NCI-H82 treated with DMSO at 0.1 percent for 48 hours (cell line): ENCODE measurements around the gene NFATC2IP.
A peak's percentile ranks its signal among the peaks of the same experiment; 100 is the strongest.
"Not testable (repeated sequence)": the region's sequence is repeated elsewhere in the genome, so short reads cannot be mapped to it uniquely, and the experiment has no call there.

Experiments
- DNase-seq: peaks from one replicate; lab custom pipeline; 2025; ENCODE audit not compliant: unreplicated experiment; lab: John Stamatoyannopoulos, UW

NFATC2IP gene

DNA sequence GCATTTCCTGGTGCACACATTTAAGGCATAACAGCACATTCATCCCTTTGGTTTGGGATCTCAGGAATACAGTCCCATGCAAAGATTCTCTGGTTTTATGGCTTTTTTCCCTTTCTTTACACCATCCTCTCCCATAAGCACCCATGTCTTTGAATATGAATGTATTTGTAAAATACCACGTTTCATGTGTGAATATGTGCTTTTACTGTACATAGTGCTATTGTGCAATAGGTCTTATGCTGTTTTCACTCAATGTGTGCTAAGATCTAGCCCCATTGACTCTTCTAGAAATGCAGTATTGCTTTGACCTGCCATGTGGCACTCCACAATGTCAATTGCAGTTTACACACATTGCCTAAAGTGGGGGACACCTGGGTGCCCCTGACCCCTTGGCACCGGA lies 13.8 kb downstream of the NFATC2IP start:
- DNase-seq, result no peak

DNA sequence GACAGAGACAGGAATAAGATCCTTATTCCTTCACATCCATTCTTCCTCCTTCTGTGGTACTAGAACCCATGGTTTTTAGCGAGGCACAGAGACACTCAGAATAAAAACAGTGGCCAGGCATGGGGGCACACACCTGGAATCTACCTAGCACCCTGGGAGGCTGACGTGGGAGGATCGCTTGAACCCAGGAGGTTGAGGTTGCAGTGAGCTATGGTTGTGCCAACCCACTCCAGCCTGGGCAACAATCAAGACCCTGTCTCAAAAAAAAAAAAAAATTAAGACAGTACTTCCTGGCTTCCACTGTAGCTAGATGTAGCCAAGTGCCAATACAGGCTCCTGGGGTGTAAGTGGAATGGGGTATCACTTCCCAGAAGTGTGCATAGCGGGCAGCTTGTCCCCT lies 16.4 kb downstream of the NFATC2IP start:
- no peak for DNase-seq

DNA sequence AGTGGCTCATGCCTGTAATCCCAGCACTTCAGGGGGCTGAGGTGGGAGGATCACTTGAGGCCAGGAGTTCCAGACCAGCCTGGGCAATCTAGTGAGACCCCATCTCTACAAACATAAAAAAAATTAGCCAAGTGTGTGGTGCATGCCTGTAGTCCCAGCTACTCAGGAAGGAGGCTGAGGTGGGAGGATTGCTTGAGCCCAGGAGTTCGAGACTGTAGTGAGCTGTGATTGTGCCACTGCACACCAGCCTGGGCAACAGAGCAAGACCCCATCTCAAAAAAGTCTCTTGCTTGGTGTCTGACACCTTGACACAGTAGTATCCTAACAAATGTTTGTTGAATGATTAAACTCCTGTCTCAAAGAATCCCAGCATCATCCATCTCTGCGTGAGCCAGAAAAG lies 19.0 kb downstream of the NFATC2IP start:
- DNase-seq, result not testable (repeated sequence)

DNA sequence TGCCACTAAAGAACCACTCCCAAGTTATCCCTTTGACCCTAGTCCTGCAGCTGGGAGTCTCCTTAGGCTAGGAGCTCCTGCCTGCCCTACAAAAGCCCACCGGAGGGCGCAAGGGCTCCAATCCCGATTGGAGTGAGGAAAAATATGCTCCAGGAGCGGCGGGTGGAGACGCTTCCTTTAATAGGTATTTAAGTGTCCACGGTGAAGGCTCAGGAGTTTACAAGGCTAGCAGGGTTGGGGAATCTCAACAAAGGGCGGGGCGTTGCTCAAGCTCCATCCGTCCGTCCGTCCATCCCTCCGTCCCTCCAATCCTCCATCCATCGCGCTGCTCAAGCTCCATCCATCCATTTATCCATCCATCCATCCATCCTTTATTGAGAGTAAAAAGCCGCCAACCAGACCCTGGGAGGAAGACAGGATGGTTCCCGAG lies 23.3 kb downstream of the NFATC2IP start:
- DNase-seq, result peak; percentile 16

DNA sequence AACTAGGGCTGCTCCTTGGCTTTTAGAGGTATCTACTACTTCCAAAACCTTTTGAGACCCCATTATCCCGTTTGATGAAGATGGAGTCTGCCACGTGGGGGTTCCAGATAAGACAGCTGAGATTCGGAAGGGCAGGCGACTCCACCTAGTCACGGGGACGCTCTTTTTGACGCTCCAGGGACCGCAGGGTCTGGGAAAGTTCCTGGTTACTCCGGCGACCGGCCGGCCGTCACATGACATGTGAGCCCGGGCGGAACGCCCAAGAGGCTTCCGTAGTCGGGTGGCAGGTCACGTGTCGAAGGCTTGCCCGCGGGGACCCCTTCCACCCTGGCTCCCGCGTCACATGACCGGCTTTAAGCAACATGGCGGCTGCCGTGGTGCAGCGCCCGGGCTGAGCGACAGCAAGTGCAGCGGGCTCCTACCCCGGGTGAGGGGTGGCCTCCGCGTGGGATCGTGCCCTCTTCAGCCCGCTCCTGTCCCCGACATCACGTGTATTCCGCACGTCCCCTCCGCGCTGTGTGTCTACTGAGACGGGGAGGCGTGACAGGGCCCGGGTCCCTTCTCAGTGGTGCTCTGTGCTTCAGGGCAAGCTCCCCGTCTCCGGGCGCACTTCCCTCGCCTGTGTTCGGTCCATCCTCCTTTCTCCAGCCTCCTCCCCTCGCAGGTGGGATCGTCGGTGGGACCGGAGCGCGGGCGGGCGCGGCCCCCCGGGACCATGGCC lies 23.9 kb downstream of the NFATC2IP start, which contains the start of gene SPNS1:
TSS of gene SPNS1 (plus strand) at position 342 of the 721 bp plus-strand sequence. CDS start at position 716, 374 bp downstream.
- DNase-seq, result peak; percentile 71

DNA sequence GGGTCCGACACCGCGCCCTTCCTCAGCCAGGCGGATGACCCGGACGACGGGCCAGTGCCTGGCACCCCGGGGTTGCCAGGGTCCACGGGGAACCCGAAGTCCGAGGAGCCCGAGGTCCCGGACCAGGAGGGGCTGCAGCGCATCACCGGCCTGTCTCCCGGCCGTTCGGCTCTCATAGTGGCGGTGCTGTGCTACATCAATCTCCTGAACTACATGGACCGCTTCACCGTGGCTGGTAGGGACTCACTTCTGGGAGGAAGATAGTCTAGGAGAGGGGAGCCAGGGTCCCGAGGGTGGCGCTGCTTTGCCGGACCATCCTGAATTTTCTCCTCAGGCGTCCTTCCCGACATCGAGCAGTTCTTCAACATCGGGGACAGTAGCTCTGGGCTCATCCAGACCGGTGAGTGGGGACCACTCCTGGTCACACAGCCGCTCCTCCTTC lies 24.4 kb downstream of the NFATC2IP start:
- DNase-seq, result no peak

DNA sequence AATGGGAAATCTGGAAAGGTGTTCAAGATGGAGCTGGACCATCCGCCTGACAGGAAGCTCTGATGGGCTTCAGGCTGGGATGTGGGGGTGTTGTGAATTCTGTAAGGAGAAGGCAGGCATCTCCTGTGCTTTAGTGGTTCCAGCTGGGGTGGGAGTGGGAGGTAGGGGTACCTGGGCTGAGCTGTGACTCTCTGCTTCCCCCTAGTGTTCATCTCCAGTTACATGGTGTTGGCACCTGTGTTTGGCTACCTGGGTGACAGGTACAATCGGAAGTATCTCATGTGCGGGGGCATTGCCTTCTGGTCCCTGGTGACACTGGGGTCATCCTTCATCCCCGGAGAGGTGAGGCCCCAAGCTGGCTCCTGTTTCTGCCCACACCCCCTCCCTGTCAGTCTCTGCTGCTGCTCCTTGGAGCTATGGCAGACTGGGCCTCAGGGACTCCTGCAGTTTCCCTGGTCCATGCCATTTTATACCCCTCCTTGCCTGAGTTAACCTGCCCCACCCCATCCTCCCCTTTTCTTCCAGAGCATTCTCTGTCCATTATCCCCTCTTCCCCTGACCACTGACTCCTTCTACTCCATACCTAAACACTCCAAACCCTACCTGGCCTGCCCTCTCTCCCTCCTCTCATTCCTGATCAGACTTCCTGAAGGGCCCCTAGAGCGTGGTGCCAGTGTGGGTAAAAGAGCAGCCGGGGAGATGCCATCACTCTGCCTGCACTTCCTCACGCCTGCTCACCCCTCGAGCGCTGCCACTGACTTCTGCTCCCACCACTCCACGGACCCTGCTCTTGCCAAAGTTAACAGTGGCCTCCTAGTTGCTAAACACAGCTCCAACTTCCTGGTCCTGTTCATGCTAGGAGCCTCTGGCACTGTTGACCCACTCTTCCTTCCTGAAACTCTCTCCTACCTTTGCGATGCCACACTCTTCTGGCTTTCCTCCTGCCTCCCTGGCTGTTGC lies 27.2 kb downstream of the NFATC2IP start:
- DNase-seq, result no peak

DNA sequence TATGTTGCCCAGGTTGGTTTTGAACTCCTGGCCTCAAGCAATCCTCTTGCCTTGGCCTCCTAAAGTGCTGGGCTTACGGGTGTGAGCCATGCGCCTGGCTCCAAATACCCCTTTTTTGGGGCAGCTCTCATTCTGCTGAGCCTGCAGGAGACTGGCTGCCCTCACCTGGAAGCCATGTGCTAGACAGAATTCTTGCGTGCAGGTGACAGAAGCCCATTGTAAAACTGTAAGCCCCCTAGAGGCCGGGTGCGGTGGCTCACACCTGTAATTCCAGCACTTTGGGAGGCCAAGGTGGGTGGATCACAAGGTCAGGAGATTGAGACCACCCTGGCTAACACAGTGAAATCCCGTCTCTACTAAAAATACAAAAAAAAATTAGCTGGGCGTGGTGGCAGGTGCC lies 29.6 kb downstream of the NFATC2IP start:
- not testable (repeated sequence) for DNase-seq

DNA sequence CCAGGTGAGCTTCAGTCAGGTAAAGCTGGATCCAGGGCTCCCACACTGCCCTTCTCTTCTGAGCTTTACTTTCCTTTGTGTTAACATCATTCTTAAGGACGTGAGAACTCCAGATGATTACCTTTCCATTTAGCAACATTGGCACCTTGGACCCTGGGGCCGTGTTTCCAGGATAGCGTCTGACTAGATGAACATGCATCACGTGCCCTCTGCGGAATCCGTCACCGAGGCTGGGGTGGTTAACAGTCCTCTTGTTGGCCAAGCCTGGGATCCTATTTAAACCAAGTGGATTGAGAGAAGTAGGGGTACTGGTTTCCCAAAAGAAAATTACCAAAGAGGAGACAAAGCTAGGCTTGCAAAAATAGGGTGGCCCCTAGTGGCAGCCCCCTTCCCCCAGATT lies 30.2 kb downstream of the NFATC2IP start:
- DNase-seq, result no peak

DNA sequence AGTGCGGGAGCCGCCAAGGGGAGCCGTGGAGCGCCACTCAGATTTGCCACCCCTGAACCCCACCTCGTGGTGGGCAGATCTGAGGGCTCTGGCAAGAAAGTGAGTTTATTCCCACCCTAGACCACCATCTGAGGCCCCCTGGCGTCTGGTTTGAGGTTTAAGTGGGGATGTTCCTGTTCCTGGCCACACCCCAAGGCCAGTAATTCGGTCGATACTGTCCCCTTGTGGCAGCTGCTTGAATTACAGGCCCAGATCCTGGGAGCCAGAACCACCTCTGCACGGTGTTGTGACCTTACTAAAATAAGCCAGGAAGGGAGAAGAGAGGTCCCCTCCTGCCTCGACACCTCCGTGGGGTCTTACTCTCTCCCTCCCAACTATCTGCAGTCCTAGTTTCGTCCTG lies 30.8 kb downstream of the NFATC2IP start:
- peak; percentile 18 for DNase-seq

DNA sequence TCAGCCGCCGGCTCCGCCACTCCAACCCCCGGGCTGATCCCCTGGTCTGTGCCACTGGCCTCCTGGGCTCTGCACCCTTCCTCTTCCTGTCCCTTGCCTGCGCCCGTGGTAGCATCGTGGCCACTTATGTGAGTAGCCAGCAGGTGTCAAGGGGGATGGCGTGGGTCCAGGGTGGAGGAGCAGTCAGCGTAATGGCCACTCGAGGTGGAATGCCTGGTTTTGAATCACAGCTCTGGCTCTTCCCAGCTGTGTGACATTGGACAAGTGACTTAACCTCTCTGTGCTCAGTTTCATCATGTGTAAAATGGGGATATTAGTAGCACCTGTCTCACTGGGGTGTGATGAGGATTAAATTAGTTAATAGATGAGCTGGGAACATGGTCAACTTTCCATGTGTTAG lies 31.7 kb downstream of the NFATC2IP start:
- DNase-seq, result no peak

DNA sequence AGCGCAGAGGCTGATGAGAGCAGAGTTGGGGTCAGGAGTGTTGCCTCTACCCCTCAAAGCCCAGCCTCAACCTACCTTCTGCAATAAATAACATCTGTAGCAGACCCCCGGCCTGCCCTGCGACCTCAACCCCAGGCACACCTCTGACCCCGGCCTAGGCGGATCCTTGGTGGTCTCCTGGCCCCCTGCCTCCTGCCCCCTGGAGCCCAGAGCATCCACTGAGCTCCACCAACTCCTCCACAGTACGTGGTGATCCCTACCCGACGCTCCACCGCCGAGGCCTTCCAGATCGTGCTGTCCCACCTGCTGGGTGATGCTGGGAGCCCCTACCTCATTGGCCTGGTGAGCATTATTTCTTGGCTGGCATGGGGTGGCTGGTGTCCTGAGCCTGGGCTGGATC lies 32.2 kb downstream of the NFATC2IP start:
- no peak for DNase-seq

DNA sequence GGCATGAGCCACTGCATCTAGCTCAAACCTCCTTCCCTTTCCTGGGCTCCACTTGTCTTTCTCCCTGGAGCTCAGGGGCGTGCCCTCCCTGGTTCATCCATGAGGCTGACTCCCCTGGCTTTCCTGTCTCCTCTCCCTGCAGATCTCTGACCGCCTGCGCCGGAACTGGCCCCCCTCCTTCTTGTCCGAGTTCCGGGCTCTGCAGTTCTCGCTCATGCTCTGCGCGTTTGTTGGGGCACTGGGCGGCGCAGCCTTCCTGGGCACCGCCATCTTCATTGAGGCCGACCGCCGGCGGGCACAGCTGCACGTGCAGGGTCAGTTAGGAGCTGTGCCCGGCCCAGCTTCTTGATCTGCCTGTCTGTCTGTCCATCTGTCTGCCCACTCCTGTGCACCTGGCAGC lies 32.9 kb downstream of the NFATC2IP start:
- DNase-seq, result no peak

DNA sequence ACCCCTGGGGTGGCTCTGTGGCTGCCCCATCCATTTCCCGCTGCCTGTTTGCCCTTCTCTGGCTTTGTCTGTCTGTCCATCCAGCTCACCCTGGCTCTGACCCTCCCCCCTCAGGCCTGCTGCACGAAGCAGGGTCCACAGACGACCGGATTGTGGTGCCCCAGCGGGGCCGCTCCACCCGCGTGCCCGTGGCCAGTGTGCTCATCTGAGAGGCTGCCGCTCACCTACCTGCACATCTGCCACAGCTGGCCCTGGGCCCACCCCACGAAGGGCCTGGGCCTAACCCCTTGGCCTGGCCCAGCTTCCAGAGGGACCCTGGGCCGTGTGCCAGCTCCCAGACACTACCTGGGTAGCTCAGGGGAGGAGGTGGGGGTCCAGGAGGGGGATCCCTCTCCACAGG lies 33.4 kb downstream of the NFATC2IP start:
- no peak for DNase-seq

DNA sequence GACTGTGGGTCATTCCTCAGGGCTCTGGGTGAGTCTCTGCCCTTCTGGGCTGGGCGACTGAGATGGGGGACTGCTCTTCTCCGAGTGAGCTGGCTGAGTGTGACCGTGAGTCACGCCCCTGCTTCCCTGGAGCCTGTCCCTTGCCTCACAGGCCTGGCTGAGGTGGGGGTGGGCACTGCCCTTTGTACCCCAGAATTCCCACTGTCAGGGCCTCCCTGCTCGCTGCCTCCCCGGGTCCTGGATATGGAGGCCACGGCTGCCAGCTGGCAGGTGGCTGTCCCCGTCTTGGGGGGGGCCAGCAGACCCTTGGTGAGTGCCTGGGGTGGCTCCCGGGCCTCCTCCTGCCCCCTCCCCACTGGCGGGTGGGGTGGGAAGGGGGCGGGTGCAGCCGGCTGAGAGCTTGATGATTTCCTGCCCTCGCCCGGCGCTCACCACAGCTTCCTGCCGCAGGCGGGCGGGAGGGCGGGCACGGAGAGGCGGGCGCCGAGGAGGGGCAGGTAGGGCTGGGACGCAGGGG lies 33.9 kb downstream of the NFATC2IP start, which contains the start of gene LAT:
TSS of gene LAT (plus strand) at position 434 of the 517 bp plus-strand sequence. CDS start 366 bp downstream, outside the sequence.
- DNase-seq, result no peak

DNA sequence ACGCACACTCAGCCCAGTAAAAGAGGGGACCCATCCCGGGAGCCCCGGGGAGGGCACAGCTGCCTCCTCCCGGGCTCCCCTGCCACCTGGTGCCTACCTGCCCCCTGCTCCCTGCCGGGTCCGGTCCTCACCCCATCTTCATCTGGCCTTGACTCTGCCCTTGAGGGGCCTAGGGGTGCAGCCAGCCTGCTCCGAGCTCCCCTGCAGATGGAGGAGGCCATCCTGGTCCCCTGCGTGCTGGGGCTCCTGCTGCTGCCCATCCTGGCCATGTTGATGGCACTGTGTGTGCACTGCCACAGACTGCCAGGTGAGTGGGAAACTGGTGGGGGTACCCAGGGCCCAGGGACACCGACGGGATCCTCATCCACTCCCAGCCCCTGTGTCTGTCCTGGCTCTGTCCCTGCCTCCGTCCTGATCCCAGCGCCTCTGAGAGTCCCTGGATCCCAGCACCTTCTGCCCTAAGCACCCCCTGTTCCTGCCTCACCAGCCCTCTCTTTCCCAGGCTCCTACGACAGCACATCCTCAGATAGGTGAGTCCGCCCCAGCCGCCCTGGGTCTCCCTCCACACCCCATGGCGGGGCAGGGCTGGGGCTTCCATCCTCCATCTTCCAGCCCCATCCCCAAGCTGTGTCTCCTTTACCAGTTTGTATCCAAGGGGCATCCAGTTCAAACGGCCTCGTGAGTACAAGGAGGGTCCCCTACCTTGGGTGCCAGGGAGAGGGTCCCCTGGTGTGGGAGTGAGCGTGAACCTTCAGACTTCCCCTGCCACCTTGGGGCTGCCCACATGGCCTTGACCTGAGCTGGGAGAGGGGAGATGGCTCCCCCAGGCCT lies 34.7 kb downstream of the NFATC2IP start:
- no peak for DNase-seq

DNA sequence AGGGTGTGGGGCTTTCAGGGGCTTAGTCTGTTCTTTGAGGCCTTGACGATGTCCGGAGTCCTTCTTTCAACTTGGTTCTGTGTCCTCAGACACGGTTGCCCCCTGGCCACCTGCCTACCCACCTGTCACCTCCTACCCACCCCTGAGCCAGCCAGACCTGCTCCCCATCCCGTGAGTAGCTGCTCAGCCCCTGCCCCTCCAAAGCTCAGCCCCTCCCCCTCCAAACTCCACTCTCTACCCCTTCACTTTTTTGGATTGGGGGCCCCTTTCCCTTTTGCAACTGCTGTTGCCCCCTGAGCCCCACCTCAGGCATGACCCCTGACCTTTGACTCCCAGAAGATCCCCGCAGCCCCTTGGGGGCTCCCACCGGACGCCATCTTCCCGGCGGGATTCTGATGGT lies 35.3 kb downstream of the NFATC2IP start:
- DNase-seq, result no peak

DNA sequence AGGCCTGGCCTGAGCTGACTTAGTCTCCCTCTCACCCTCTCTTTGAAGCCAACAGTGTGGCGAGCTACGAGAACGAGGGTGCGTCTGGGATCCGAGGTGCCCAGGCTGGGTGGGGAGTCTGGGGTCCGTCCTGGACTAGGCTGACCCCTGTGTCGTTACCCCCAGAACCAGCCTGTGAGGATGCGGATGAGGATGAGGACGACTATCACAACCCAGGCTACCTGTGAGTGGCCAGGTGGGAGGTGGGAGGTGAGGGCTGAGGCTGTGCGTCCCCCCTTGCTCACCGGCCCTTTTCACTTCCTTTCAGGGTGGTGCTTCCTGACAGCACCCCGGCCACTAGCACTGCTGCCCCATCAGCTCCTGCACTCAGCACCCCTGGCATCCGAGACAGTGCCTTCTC lies 35.8 kb downstream of the NFATC2IP start:
- DNase-seq, result no peak

DNA sequence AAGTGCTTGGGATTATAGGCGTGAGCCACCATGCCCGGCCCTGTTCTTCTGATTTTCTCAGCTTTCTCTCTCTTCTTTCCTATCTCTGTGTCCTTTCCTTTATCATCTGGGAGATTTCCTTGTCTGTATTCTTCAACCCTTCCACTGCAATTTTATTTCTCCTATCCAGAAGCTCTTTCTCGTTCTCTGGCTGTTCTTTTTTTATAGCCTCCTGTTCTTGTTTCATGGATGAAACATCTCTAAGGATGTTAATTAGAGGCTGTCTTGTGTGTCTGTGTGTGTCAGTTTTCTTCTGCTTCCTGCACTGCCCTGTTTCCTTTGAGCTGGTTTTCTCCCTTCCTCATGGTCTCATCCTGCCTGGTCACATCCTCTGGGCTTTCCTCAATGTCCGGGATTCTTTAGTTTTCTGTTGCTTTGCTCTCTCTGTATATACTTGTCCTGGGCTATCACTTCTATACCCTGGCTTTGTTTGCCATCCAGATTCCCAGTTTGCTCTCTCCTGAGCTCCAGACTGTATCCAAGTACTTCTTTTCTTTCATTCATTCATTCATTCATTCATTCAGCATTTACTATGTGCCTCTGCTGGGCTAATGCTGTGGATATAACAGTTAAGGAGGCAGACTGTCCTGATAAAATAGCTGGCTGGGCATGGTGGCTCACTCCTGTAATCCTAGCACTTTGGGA lies 36.6 kb downstream of the NFATC2IP start:
- DNase-seq, result no peak

DNA sequence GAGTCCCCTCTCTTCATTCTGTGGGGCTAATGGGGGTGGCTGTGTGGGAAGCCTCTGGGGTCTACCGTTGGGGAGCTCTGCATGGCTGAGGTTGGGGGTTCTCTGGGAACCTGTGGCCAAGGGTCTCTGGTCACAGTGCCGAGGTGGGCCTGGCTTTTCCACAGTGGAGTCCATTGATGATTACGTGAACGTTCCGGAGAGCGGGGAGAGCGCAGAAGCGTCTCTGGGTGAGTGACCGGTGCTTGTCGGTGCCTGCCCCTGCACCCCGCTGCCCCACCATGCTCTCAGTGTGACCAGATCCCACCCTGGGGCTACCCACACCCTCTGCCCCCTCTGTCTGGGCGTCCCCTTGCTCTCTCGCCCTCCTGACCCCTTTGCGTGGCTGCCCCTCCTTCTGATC lies 38.6 kb downstream of the NFATC2IP start:
- no peak for DNase-seq
